ENCODE results near the gene OR10A4. TPM values are rescaled to one million over a fixed set of nuclear protein-coding genes. Genes with fewer than 3 reads are reported as not detected.

The OR10A4 gene
- total and polyA plus RNA-seq, 10 of the 15 experiments (the other 5 are each of a cell fraction or from before 2014, with no cell fraction given), result not detected

- TF ChIP-seq ZNF592 (IDR thresholded peaks at IDR 0.05) (no peak), RBBP5 (conservative IDR thresholded peaks at IDR 0.05) (no peak), SIN3A (IDR thresholded peaks at IDR 0.05; ENCODE audit: low read depth, low read length) (no peak), NR2C2 (IDR thresholded peaks at IDR 0.05; ENCODE audit: borderline replicate concordance, control insufficient read depth, insufficient read length, low read depth) (no peak)
Observed at GRCh38 chr11:6844356-6844755, 32.1 kb upstream of the OR10A4 start (continued).

DNA sequence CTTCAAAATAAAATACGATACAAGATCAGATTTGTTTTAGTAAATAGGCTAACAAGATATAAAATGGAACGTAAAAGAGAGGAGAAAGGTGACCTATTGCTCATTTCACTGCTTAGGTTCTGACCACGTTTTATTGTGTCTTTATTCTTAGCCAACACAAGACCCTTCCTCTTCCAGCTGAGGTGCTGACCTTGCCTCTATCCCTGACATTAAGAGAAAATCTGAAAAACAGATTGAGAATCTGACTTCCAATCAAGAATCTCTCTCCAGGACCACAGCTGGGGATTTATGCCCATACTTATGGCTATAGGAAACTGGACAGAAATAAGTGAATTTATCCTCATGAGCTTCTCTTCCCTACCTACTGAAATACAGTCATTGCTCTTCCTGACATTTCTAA lies 31.0 kb upstream of the OR10A4 start, which contains the start of gene OR10A5:
Gene OR10A5 (plus strand): TSS at position 301 of the 400 bp plus-strand sequence. CDS start 0 bp downstream, at position 301.
- ChIA-PET CTCF (interaction anchor here (1.4 kb wide), 1 partner anchor 33 kb away, joined by 4 read pairs; no protein-coding TSS in a partner anchor), POLR2A (no interaction called here), RAD21 (ENCODE audit: unreplicated experiment) (no interaction called here), SMC1A (ENCODE audit: uncharacterized antibody, unreplicated experiment) (no interaction called here)
- no peak for ATAC-seq
- intact Hi-C loops (cut with micrococcal nuclease; ENCODE audit: unreplicated experiment) (no loop called here), in situ Hi-C loops (cut with MboI) (no loop called here)
- Histone ChIP-seq H3K4me1 (ENCODE audit: control insufficient read depth, insufficient read depth, low read length) (no peaks in the 10 kb centered on the region), H3K9me3 (replicated peaks; ENCODE audit: control insufficient read depth, insufficient read depth, low read length) (no peaks in the 10 kb centered on the region), H3K9ac (ENCODE audit: control insufficient read depth, insufficient read depth, low read length) (no peak within 1 kb of the TSS), H3K4me3 (no peak within 1 kb of the TSS), H3K27me3 (replicated peaks in 1 of 2; ENCODE audit: control insufficient read depth in 2 of 2, insufficient read depth in 2 of 2, low read length in 1 of 2) (no peaks in the 10 kb centered on the region; a peak in 1 of 4 replicates), H3K4me2 (ENCODE audit: control insufficient read depth, insufficient read depth) (no peak within 1 kb of the TSS), H3K79me2 (ENCODE audit: control insufficient read depth, insufficient read depth, low read length) (no peaks in the 10 kb centered on the region), H2AFZ (ENCODE audit: control insufficient read depth, low read depth, low read length) (no peak within 1 kb of the TSS), H4K20me1 (ENCODE audit: control insufficient read depth, insufficient read depth) (no peaks in the 10 kb centered on the region), H3K27ac (ENCODE audit: control insufficient read depth, insufficient read depth) (no peak within 1 kb of the TSS), H3K36me3 (ENCODE audit: control insufficient read depth in 2 of 2, insufficient read depth in 2 of 2, low read length in 1 of 2) (no peaks in the 10 kb centered on the region)
- DNase-seq (ENCODE audit: low read depth, low spot score), result no peak
- no peak for FAIRE-seq
- no TSS peak for BruUV-seq (replicated peaks)
- 0% methylated on average over 3 of the region's 3 CpGs for WGBS (ENCODE audit: insufficient coverage, insufficient replicate concordance, low lambda C conversion rate, missing lambda C conversion rate)
- TF ChIP-seq BRCA1 (IDR thresholded peaks at IDR 0.05; ENCODE audit: low read depth, low read length), result no peak
- TF ChIP-seq, protein P1, sequence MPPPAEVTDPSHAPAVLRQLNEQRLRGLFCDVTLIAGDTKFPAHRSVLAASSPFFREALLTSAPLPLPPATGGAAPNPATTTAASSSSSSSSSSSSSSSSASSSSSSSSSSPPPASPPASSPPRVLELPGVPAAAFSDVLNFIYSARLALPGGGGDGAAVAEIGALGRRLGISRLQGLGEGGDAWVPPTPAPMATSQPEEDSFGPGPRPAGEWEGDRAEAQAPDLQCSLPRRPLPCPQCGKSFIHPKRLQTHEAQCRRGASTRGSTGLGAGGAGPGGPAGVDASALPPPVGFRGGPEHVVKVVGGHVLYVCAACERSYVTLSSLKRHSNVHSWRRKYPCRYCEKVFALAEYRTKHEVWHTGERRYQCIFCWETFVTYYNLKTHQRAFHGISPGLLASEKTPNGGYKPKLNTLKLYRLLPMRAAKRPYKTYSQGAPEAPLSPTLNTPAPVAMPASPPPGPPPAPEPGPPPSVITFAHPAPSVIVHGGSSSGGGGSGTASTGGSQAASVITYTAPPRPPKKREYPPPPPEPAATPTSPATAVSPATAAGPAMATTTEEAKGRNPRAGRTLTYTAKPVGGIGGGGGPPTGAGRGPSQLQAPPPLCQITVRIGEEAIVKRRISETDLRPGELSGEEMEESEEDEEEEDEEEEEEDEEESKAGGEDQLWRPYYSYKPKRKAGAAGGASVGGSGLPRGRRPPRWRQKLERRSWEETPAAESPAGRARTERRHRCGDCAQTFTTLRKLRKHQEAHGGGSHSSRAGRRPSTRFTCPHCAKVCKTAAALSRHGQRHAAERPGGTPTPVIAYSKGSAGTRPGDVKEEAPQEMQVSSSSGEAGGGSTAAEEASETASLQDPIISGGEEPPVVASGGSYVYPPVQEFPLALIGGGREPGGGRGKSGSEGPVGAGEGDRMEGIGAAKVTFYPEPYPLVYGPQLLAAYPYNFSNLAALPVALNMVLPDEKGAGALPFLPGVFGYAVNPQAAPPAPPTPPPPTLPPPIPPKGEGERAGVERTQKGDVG (CRISPR knock-in tag; IDR thresholded peaks at IDR 0.05), result no peak
- no peak for TF ChIP-seq FOS (IDR thresholded peaks at IDR 0.05; ENCODE audit: borderline replicate concordance, extremely low read depth, insufficient read length)
- TF ChIP-seq SMC3 (IDR thresholded peaks at IDR 0.05; ENCODE audit: borderline replicate concordance, low read length), result no peak
- no peak for TF ChIP-seq USF1 (IDR thresholded peaks at IDR 0.05; ENCODE audit: borderline replicate concordance, extremely low read length, insufficient read depth, low read depth, low read length)
- TF ChIP-seq CBFB (IDR thresholded peaks at IDR 0.05; ENCODE audit: low read depth), result no peak
- no peak for TF ChIP-seq EED (IDR thresholded peaks at IDR 0.05; ENCODE audit: low read depth)
- no peak for TF ChIP-seq MEF2A (IDR thresholded peaks at IDR 0.05; ENCODE audit: insufficient read depth, low read depth, low read length)
- TF ChIP-seq ATF7 (IDR thresholded peaks at IDR 0.05; ENCODE audit: low read depth), result no peak
- TF ChIP-seq ATF3 (IDR thresholded peaks at IDR 0.05; ENCODE audit: borderline replicate concordance, extremely low read depth, low read depth, low read length), result no peak
